Measurements from ENCODE around the gene NBAS. TPM values are rescaled to one million over a fixed set of nuclear protein-coding genes. Genes with fewer than 3 reads are reported as not detected.

The NBAS gene
- total and polyA plus RNA-seq, 9 of the 15 experiments (the other 6 are each of a cell fraction or from before 2014, with no cell fraction given) = 15.3 to 94.4 (median 69.9) TPM

- TF ChIP-seq BCL6 (CRISPR knock-in tag; IDR thresholded peaks at IDR 0.05) (no peak), PRPF4 (IDR thresholded peaks at IDR 0.05; ENCODE audit: insufficient read depth, low read depth, low read length, poor library complexity, severe bottlenecking) (no peak), TBP (optimal IDR thresholded peaks at IDR 0.05; ENCODE audit: low read depth, low read length) (peak; percentile 33), NR4A1 (CRISPR knock-in tag; IDR thresholded peaks at IDR 0.05) (no peak), NR4A1 (tag; IDR thresholded peaks at IDR 0.05) (0 out of 2 replicates have a peak, but pooled peaks have one; percentile 55), SIN3B (IDR thresholded peaks at IDR 0.05; ENCODE audit: low read depth) (no peak), NFYB (IDR thresholded peaks at IDR 0.05; ENCODE audit: extremely low read depth, insufficient read length) (no peak), ZNF23 (CRISPR knock-in tag; IDR thresholded peaks at IDR 0.05) (no peak), PHB (CRISPR knock-in tag; IDR thresholded peaks at IDR 0.05) (no peak), TOE1 (IDR thresholded peaks at IDR 0.05; ENCODE audit: borderline replicate concordance) (no peak), TOE1 (CRISPR knock-in tag; IDR thresholded peaks at IDR 0.05; ENCODE audit: borderline replicate concordance, low read depth) (no peak), ELF2 (CRISPR knock-in tag; IDR thresholded peaks at IDR 0.05) (no peak), GABPB1 (CRISPR knock-in tag; IDR thresholded peaks at IDR 0.05) (0 out of 2 replicates have a peak, but pooled peaks have one; percentile 67), NFIC (IDR thresholded peaks at IDR 0.05) (peak; percentile 70), JUND (IDR thresholded peaks at IDR 0.05; ENCODE audit: borderline replicate concordance, low read depth, low read length) (peak; percentile 69), JUND (tag; IDR thresholded peaks at IDR 0.05; ENCODE audit: borderline replicate concordance, low read depth, low read length) (peak; percentile 49; the same call in 1 of the 3 replicates), EP300 (IDR thresholded peaks at IDR 0.05; ENCODE audit: low read length) (peak; percentile 93), ETV5 (CRISPR knock-in tag; IDR thresholded peaks at IDR 0.05; ENCODE audit: low read depth) (peak; percentile 57; the same call in 1 of the 2 replicates), HDAC1 (IDR thresholded peaks at IDR 0.05) (peak in 1 of 2 experiments; percentile 63; a peak in 2 of 4 replicates), TRIM24 (IDR thresholded peaks at IDR 0.05) (peak in 1 of 2 experiments; percentile 60; a peak in 1 of 4 replicates), RAD21 (CRISPR knock-in tag; conservative IDR thresholded peaks at IDR 0.05 in 1 of 2, IDR thresholded peaks at IDR 0.05 in 1 of 2) (no peak), NBN (IDR thresholded peaks at IDR 0.05; ENCODE audit: low read depth) (0 out of 2 replicates have a peak, but pooled peaks have one; percentile 51), DIDO1 (tag; IDR thresholded peaks at IDR 0.05; ENCODE audit: low read depth) (no peak)
- TF ChIP-seq, protein P1, sequence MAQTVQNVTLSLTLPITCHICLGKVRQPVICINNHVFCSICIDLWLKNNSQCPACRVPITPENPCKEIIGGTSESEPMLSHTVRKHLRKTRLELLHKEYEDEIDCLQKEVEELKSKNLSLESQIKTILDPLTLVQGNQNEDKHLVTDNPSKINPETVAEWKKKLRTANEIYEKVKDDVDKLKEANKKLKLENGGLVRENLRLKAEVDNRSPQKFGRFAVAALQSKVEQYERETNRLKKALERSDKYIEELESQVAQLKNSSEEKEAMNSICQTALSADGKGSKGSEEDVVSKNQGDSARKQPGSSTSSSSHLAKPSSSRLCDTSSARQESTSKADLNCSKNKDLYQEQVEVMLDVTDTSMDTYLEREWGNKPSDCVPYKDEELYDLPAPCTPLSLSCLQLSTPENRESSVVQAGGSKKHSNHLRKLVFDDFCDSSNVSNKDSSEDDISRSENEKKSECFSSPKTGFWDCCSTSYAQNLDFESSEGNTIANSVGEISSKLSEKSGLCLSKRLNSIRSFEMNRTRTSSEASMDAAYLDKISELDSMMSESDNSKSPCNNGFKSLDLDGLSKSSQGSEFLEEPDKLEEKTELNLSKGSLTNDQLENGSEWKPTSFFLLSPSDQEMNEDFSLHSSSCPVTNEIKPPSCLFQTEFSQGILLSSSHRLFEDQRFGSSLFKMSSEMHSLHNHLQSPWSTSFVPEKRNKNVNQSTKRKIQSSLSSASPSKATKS (CRISPR knock-in tag; IDR thresholded peaks at IDR 0.05) = no peak
These were observed 3.2 kb downstream of the NBAS start (continued) for GRCh38 chr2:15557887-15558311.

Data from K562 (cell line).